Measurements from ENCODE around the gene EPO.

GRCh38 chr7:100679927-100680575 lies 40.2 kb upstream of the EPO start:
- TF ChIP-seq CTCF (IDR thresholded peaks at IDR 0.05) (no peak), POLR2A (IDR thresholded peaks at IDR 0.05; ENCODE audit: low read depth) (no peak), POLR2AphosphoS5 (IDR thresholded peaks at IDR 0.05) (peak; percentile 26 to 44), EP300 (IDR thresholded peaks at IDR 0.05) (no peak)

All from esophagus muscularis mucosa (tissue), 4 donors.